IMR-90 (cell line): ENCODE measurements around the gene TMTC2. TPM values are rescaled to one million over a fixed set of nuclear protein-coding genes. Genes with fewer than 3 reads are reported as not detected.

ENCODE experiments used
- ATAC-seq: fragments of 200-7000 bp; cut with Tn5 transposase; 2 replicates; pipeline ENCODE4 v1.9.1; 2020; ENCODE audit warnings: low read depth, mild to moderate bottlenecking, moderate library complexity
- BruUV-seq: library from RNA; stranded (reverse); fragments of 400-500 nt; replicated peaks from 2 replicates; lab custom pipeline; 2021; lab: Mats Ljungman, UMichigan
- CTCF ChIA-PET: fragments of 300-600 bp; formaldehyde crosslinking; extraction: SDS; loops from one replicate; lab custom pipeline; 2021; ENCODE audit warnings: antibody characterized with exemption; lab: Yijun Ruan, JAX
- POLR2A ChIA-PET: fragments of 300-600 bp; sonication (Branson Sonifier 250); formaldehyde crosslinking; loops from one replicate; lab custom pipeline; 2022; ENCODE audit warnings: antibody characterized with exemption; ENCODE audit not compliant: unreplicated experiment; lab: Charles Lee
- DNase-seq: peaks from one replicate; pipeline ENCODE4 v3.0.0; 2013
- H2AFZ ChIP-seq: replicated peaks from 2 replicates; pipeline ENCODE3; 2013; ENCODE audit warnings: low read length, mild to moderate bottlenecking; ENCODE audit not compliant: poor library complexity
- H2AK5ac ChIP-seq: 2 replicates; pipeline ENCODE4 v1.6.1; 2013; ENCODE audit warnings: low read depth, low read length, inconsistent platforms
- H2AK9ac ChIP-seq: replicated peaks from 2 replicates; pipeline ENCODE3; 2013; ENCODE audit warnings: mild to moderate bottlenecking, low read depth, low read length, moderate library complexity; ENCODE audit not compliant: poor library complexity
- H2BK120ac ChIP-seq: 2 replicates; pipeline ENCODE4 v1.6.1; 2013; ENCODE audit warnings: low read depth, low read length, inconsistent platforms
- H2BK15ac ChIP-seq: 3 replicates; pipeline ENCODE4 v1.6.1; 2013; ENCODE audit warnings: low read depth, low read length, inconsistent platforms
- H2BK20ac ChIP-seq: 2 replicates; pipeline ENCODE4 v1.6.1; 2013; ENCODE audit warnings: low read depth, mild to moderate bottlenecking, inconsistent platforms, low read length, moderate library complexity
- H2BK5ac ChIP-seq: 2 replicates; pipeline ENCODE4 v1.6.1; 2013; ENCODE audit warnings: mild to moderate bottlenecking, low read depth, low read length, inconsistent platforms; ENCODE audit not compliant: poor library complexity, severe bottlenecking
- H3K14ac ChIP-seq: replicated peaks from 2 replicates; pipeline ENCODE4 v1.6.1; 2013; ENCODE audit warnings: low read depth, low read length, inconsistent platforms
- H3K18ac ChIP-seq: 2 replicates; pipeline ENCODE4 v1.6.1; 2013; ENCODE audit warnings: low read depth, low read length, control low read depth
- H3K23ac ChIP-seq: 2 replicates; pipeline ENCODE4 v1.6.1; 2013; ENCODE audit warnings: low read depth, low read length, inconsistent platforms
- H3K27ac ChIP-seq: 2 replicates; pipeline ENCODE4 v1.5.1; 2013; ENCODE audit warnings: mild to moderate bottlenecking, control low read depth, low read length; ENCODE audit not compliant: insufficient read depth
- H3K27me3 ChIP-seq: 2 replicates; pipeline ENCODE4 v1.6.1; 2013; ENCODE audit warnings: low read length; ENCODE audit not compliant: control insufficient read depth, insufficient read depth
- H3K36me3 ChIP-seq: 2 replicates; pipeline ENCODE4 v1.6.1; 2013; ENCODE audit warnings: low read length, mixed read lengths; ENCODE audit not compliant: control insufficient read depth, insufficient read depth
- H3K4ac ChIP-seq: 2 replicates; pipeline ENCODE4 v1.6.1; 2013; ENCODE audit warnings: low read depth, low read length, inconsistent platforms
- H3K4me1 ChIP-seq: 2 replicates; pipeline ENCODE4 v1.6.1; 2013; ENCODE audit warnings: low read length, mixed read lengths; ENCODE audit not compliant: control insufficient read depth, insufficient read depth
- H3K4me2 ChIP-seq: 2 replicates; pipeline ENCODE4 v1.6.1; 2013; ENCODE audit warnings: low read depth, mild to moderate bottlenecking, control low read depth, low read length, moderate library complexity
- H3K4me3 ChIP-seq: 2 replicates; pipeline ENCODE4 v1.5.1; 2013; ENCODE audit warnings: low read depth, mild to moderate bottlenecking, control low read depth, low read length, moderate library complexity; ENCODE audit not compliant: insufficient read depth
- H3K56ac ChIP-seq: 2 replicates; pipeline ENCODE4 v1.6.1; 2013; ENCODE audit warnings: low read length, inconsistent platforms; ENCODE audit not compliant: insufficient read depth; ENCODE audit errors: extremely low read depth
- H3K79me1 ChIP-seq, 2 experiments: 2 replicates each; pipeline ENCODE4 v1.6.1; 2013; ENCODE audit warnings: low read length in 2 of 2, inconsistent platforms in 1 of 2, low read depth in 1 of 2
- H3K9ac ChIP-seq: 2 replicates; pipeline ENCODE4 v1.6.1; 2013; ENCODE audit warnings: low read depth, low read length, control low read depth
- H3K9me1 ChIP-seq: 2 replicates; pipeline ENCODE4 v1.6.1; 2013; ENCODE audit warnings: low read length, inconsistent platforms; ENCODE audit not compliant: insufficient read depth
- H3K9me3 ChIP-seq: 2 replicates; pipeline ENCODE4 v1.6.1; 2013; ENCODE audit warnings: low read length; ENCODE audit not compliant: control insufficient read depth, insufficient read depth
- H4K20me1 ChIP-seq: 2 replicates; pipeline ENCODE4 v1.6.1; 2013; ENCODE audit warnings: low read length, inconsistent platforms; ENCODE audit not compliant: insufficient read depth
- H4K5ac ChIP-seq: 2 replicates; pipeline ENCODE4 v1.6.1; 2013; ENCODE audit warnings: mild to moderate bottlenecking, low read depth, low read length, control low read depth
- H4K8ac ChIP-seq, 2 experiments: 2 replicates each; pipeline ENCODE4 v1.6.1; 2013; ENCODE audit warnings: low read depth in 2 of 2, low read length in 2 of 2, control low read depth in 1 of 2, inconsistent platforms in 1 of 2
- H4K91ac ChIP-seq: 2 replicates; pipeline ENCODE4 v1.6.1; 2013; ENCODE audit warnings: low read depth, low read length, inconsistent platforms; ENCODE audit not compliant: insufficient read depth
- MAFK ChIP-seq: IDR thresholded peaks from 2 replicates; pipeline ENCODE4 v1.6.1; 2012; ENCODE audit warnings: low read depth, low read length, improper control_type of control experiment
- USF2 ChIP-seq: fragments of 150-350 bp; IDR thresholded peaks from 2 replicates; pipeline ENCODE4 v1.6.1; 2017; ENCODE audit warnings: mild to moderate bottlenecking, antibody characterized with exemption, low read length, low read depth
- WGBS, 2 experiments: methylation state at CpG; one replicate each; pipeline versions ENCODE4 v1.1.5 to v1.1.7; 2013; ENCODE audit warnings: missing lambda C conversion rate in 2 of 2; ENCODE audit not compliant: insufficient read length in 1 of 2; ENCODE audit errors: extremely low coverage in 2 of 2; 5-methylcytosine and 5-hydroxymethylcytosine counted together
- dilution Hi-C: fragments of 300-500 bp; cut with HindIII; formaldehyde crosslinking; loops from one replicate; pipeline ENCODE4 v1.14.3; 2018; ENCODE audit warnings: low sequenced_read_pairs; ENCODE audit not compliant: unreplicated experiment
- in situ Hi-C: fragments of 300-500 bp; cut with MboI; formaldehyde crosslinking; loops from 3 replicates; pipeline ENCODE4 v1.14.3; 2019; ENCODE audit warnings: low sequenced_read_pairs, inconsistent platforms, mixed read lengths
- intact Hi-C: fragments of 100-400 bp; cut with micrococcal nuclease; formaldehyde crosslinking; loops from 2 replicates; pipeline ENCODE4 v1.10.0; 2022
- polyA plus RNA-seq, 3 experiments: library from polyadenylated mRNA; depleted of rRNA; stranded (reverse); fragments of >200 nt; gene quantifications; 2 replicates each; pipeline ENCODE4 v1.2.3, GENCODE V29; 2012; ENCODE audit warnings: low replicate concordance in 1 of 3
- total RNA-seq: library from RNA; depleted of rRNA; stranded (reverse); fragments of >200 nt; gene quantifications from 2 replicates; pipeline ENCODE4 v1.2.3, GENCODE V29; 2012

Gene TMTC2
- total and polyA plus RNA-seq, 2 of the 4 experiments (the other 2 are of a cell fraction): 0.56 to 1.4 TPM

- CTCF ChIA-PET: no interaction called here
These were observed 388.8 kb downstream of the TMTC2 start for GRCh38 chr12:83075471-83075870.

More at GRCh38 chr12:83075471-83075870, 388.8 kb downstream of the TMTC2 start:
- TF ChIP-seq MAFK (peak; percentile 9; the same call in 1 of the 2 replicates), USF2 (no peak)
- ATAC-seq: no peak
- Histone ChIP-seq H4K5ac (no peak overlapping the region), H4K91ac (no peak overlapping the region), H3K9ac (no peak overlapping the region), H2AK5ac (no peak overlapping the region), H3K23ac (no peak overlapping the region), H2BK120ac (no peak overlapping the region), H3K4me1 (no peaks in the 10 kb centered on the region), H3K4me3 (no peak overlapping the region), H3K4ac (no peak overlapping the region), H2BK5ac (no peak overlapping the region), H2BK15ac (no peak overlapping the region), H4K8ac (no peak overlapping the region), H3K14ac (no peak overlapping the region), H3K4me2 (no peak overlapping the region), H3K79me1 (no peaks in the 10 kb centered on the region), H3K36me3 (no peaks in the 10 kb centered on the region), H3K27me3 (no peaks in the 10 kb centered on the region), H3K9me3 (no peaks in the 10 kb centered on the region), H3K56ac (no peak overlapping the region), H4K20me1 (no peaks in the 10 kb centered on the region), H3K18ac (no peak overlapping the region), H2BK20ac (no peak overlapping the region), H3K27ac (no peak overlapping the region), H3K9me1 (no peaks in the 10 kb centered on the region), H2AK9ac (no peak overlapping the region), H2AFZ (no peak overlapping the region)
- no CpG with 5 or more reads among the region's 1 CpG for WGBS, 2 experiments
- POLR2A ChIA-PET: no interaction called here
- dilution Hi-C loops: no loop called here
- BruUV-seq: no TSS peak
- in situ Hi-C loops: no loop called here
- DNase-seq: no peak
- intact Hi-C loops: no loop called here
